GM12864 (cell line): ENCODE results near the gene NLRP11.

Experiments used
- DNase-seq: peaks from one replicate; pipeline ENCODE4 v3.0.0-alpha.2; 2011; ENCODE audit warnings: low read depth
- H3K4me3 ChIP-seq: 2 replicates; pipeline ENCODE4 v1.5.1; 2011; ENCODE audit warnings: mild to moderate bottlenecking, low read depth, low read length, control low read depth
- CTCF ChIP-seq: IDR thresholded peaks from 2 replicates; pipeline ENCODE4 v1.5.1; 2011; ENCODE audit warnings: low read depth, mild to moderate bottlenecking, moderate library complexity, low read length, control low read depth, inconsistent platforms; ENCODE audit errors: missing control alignments

The NLRP11 gene

GRCh38 chr19:55830656-55831055, 1.1 kb downstream of the NLRP11 start:
- TF ChIP-seq CTCF, result no peak

DNA sequence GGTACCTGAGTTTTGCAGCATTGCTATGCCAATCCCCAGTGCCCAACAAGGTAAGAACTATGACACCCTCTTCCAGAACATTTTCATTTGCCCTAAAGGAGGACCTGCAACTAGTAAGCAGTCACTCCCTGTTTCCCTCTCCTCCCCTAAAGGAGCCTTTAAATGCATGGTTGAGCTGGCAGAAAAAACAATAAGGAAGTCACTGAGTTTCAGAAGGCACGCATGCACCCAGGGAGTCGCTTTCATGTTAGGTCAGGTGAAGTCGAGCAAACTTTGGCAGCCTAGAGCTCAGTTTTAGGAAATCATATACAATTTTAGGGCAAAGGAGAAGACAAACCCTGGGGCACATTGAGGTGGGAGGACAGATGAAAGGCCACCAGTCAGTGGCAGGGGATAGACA, 11.8 kb downstream of the NLRP11 start:
- peak overlapping the region; percentile 5; the same call in 1 of the 2 replicates for H3K4me3 ChIP-seq
- no peak for DNase-seq
- TF ChIP-seq CTCF, result no peak

More at GRCh38 chr19:55830656-55831055, 1.1 kb downstream of the NLRP11 start:
- H3K4me3 ChIP-seq, result no peak overlapping the region
- no peak for DNase-seq

DNA sequence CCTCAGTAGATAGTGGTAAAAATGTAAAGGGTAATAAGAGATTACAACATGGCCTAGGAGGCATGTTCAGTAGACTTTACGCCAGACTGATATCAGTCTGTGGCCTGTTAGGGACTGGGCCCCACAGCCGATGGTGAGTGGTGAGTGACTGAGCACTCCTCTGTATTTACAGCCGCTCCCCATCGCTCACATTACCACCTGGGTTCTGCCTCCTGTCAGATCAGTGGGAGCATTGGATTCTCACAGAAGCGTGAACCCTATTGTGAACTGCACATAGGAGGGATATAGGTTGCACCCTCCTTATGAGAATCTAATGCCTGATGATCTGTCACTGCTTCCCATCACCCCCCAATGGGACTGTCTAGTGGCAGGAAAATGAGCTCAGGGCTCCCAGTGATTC, 17.9 kb downstream of the NLRP11 start:
- H3K4me3 ChIP-seq, result no peak overlapping the region
- no peak for DNase-seq
- no peak for TF ChIP-seq CTCF

GRCh38 chr19:55812449-55812848, 19.4 kb downstream of the NLRP11 start:
- no peak for DNase-seq
- TF ChIP-seq CTCF, result no peak
- H3K4me3 ChIP-seq, result no peak overlapping the region

DNA sequence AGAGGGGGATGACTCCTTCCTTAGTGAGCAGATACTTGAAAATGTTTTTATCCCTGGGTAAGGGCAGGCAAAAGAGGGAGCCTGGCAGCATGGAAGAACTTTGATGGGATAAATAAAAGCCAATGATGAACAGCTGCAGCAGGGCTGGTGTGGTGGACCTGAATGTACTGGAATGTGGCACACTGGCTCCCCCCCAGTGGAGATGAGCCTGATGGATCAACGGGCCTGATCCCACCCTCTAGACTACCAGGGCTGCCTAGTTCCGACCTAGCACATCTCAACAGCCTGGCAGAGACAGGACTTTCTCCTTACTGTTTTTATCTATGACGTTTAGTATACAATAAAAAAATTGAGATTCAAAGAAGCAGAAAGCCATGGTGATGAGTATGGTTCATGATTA, 20.5 kb downstream of the NLRP11 start:
- TF ChIP-seq CTCF, result no peak
- DNase-seq, result no peak
- no peak overlapping the region for H3K4me3 ChIP-seq

GRCh38 chr19:55809381-55810058, 22.3 kb downstream of the NLRP11 start:
- peak; percentile 59 for TF ChIP-seq CTCF

GRCh38 chr19:55802281-55802680, 29.5 kb downstream of the NLRP11 start:
- TF ChIP-seq CTCF, result no peak
- no peak overlapping the region for H3K4me3 ChIP-seq
- DNase-seq, result no peak

More at GRCh38 chr19:55809381-55810058, 22.3 kb downstream of the NLRP11 start:
- no peak overlapping the region for H3K4me3 ChIP-seq
- peak; percentile 86 for DNase-seq
